Ishikawa (cell line): ENCODE results near the gene PARD3B.

Source experiments
- CEBPB ChIP-seq: IDR thresholded peaks from 2 replicates; pipeline ENCODE4 v1.6.1; 2012
- CREB1 ChIP-seq: IDR thresholded peaks from 2 replicates; pipeline ENCODE4 v1.6.1; 2012; ENCODE audit warnings: low read depth
- EGR1 ChIP-seq: IDR thresholded peaks from 2 replicates; pipeline ENCODE4 v1.6.1; 2012
- EP300 ChIP-seq: IDR thresholded peaks from 2 replicates; pipeline ENCODE4 v1.6.1; 2012; ENCODE audit warnings: borderline replicate concordance
- FOXM1 ChIP-seq: IDR thresholded peaks from 2 replicates; pipeline ENCODE4 v1.6.1; 2012; ENCODE audit warnings: low read depth, borderline replicate concordance
- MAX ChIP-seq: IDR thresholded peaks from 2 replicates; pipeline ENCODE4 v1.6.1; 2012
- NFIC ChIP-seq: IDR thresholded peaks from 2 replicates; pipeline ENCODE4 v1.6.1; 2012
- RAD21 ChIP-seq: IDR thresholded peaks from 2 replicates; pipeline ENCODE4 v1.6.1; 2012; ENCODE audit warnings: low read depth
- REST ChIP-seq: IDR thresholded peaks from 2 replicates; pipeline ENCODE4 v1.6.1; 2012; ENCODE audit warnings: low read depth, mild to moderate bottlenecking
- TAF1 ChIP-seq: IDR thresholded peaks from 2 replicates; pipeline ENCODE4 v1.6.1; 2012; ENCODE audit warnings: low read depth, mild to moderate bottlenecking
- TCF12 ChIP-seq: IDR thresholded peaks from 2 replicates; pipeline ENCODE4 v1.6.1; 2012; ENCODE audit warnings: low read depth
- TEAD4 ChIP-seq: IDR thresholded peaks from 2 replicates; pipeline ENCODE4 v1.6.1; 2012
- USF1 ChIP-seq: IDR thresholded peaks from 2 replicates; pipeline ENCODE4 v1.6.1; 2012
- YY1 ChIP-seq: IDR thresholded peaks from 2 replicates; pipeline ENCODE4 v1.6.1; 2012; ENCODE audit warnings: low read depth
- ZBTB7A ChIP-seq: IDR thresholded peaks from 2 replicates; pipeline ENCODE4 v1.6.1; 2012; ENCODE audit warnings: low read depth

PARD3B gene

GRCh38 chr2:204514439-204514838 lies 30.8 kb upstream of the PARD3B start:
- TF ChIP-seq FOXM1, result no peak
- no peak for TF ChIP-seq TAF1
- no peak for TF ChIP-seq NFIC
- TF ChIP-seq USF1, result no peak
- TF ChIP-seq YY1, result no peak
- no peak for TF ChIP-seq ZBTB7A
- no peak for TF ChIP-seq MAX
- TF ChIP-seq TCF12, result no peak
- TF ChIP-seq RAD21, result no peak
- no peak for TF ChIP-seq CREB1
- TF ChIP-seq REST, result no peak
- no peak for TF ChIP-seq EGR1
- TF ChIP-seq TEAD4, result no peak
- no peak for TF ChIP-seq CEBPB
- TF ChIP-seq EP300, result no peak

- TF ChIP-seq CEBPB (no peak), TEAD4 (no peak), TCF12 (no peak), FOXM1 (no peak), ZBTB7A (no peak), NFIC (no peak), YY1 (no peak), CREB1 (no peak), MAX (no peak), RAD21 (no peak), REST (no peak), EP300 (no peak), USF1 (no peak), EGR1 (no peak), TAF1 (no peak)
These were observed 29.9 kb upstream of the PARD3B start for GRCh38 chr2:204515416-204515815.

- no peak for TF ChIP-seq FOXM1
- no peak for TF ChIP-seq REST
- no peak for TF ChIP-seq TEAD4
- TF ChIP-seq EP300, result no peak
- no peak for TF ChIP-seq EGR1
- no peak for TF ChIP-seq YY1
- TF ChIP-seq ZBTB7A, result no peak
- TF ChIP-seq NFIC, result no peak
- no peak for TF ChIP-seq TCF12
- no peak for TF ChIP-seq CREB1
- TF ChIP-seq CEBPB, result no peak
- TF ChIP-seq RAD21, result no peak
- TF ChIP-seq MAX, result no peak
- TF ChIP-seq TAF1, result no peak
- no peak for TF ChIP-seq USF1
These were observed 28.1 kb upstream of the PARD3B start for GRCh38 chr2:204517154-204517553.
